Esophagus squamous epithelium (tissue), 4 donors: ENCODE data around the gene LIN52.

Experiments
- CTCF ChIP-seq, 6 experiments: fragments of 450-650 bp in 4 of 6; fragments of 200-600 bp in 2 of 6; sonication (generic) in 2 of 6; IDR thresholded peaks; one replicate each; pipeline ENCODE4 v1.5.1; 2016 to 2019; ENCODE audit warnings: antibody characterized with exemption in 6 of 6, mild to moderate bottlenecking in 4 of 6, moderate library complexity in 4 of 6
- POLR2A ChIP-seq, 4 donors: fragments of 450-650 bp; IDR thresholded peaks; one replicate each; pipeline ENCODE4 v1.6.1; 2017; ENCODE audit warnings: antibody characterized with exemption in 4 of 4, mild to moderate bottlenecking in 4 of 4, moderate library complexity in 3 of 4

DNA sequence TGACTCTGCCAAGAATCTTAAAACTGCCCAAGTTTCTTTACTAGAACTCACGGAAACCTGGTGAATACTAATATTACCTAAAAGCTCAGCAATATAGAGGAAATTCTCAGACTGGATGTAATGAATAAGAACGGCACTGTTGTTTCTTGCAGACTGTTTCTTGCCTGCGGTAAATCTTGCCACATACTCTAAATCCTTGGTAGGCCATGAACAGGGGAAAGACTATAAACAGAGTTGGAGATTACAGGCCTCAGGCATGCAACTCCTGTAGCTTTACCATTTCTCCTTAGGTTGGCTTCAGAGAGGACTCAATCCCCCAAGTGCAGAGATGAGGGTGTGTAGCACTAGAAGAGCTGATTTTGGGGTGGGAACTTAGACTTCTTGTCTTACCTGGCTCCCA lies 1.6 kb upstream of the LIN52 start:
- no peak for TF ChIP-seq CTCF (IDR thresholded peaks at IDR 0.05)
- TF ChIP-seq POLR2A (IDR thresholded peaks at IDR 0.05), result no peak
